Stimulated activated effector memory CD8-positive, alpha-beta T cell treated with anti-CD3 and anti-CD28 coated beads, Interleukin-12 subunit alpha, Interleukin-12 subunit beta, amount 100 ng/mL, for 72 hours (primary cell): Measurements from ENCODE around the gene MDFI.
"Not testable (repeated sequence)": the region's sequence is repeated elsewhere in the genome, so short reads cannot be mapped to it uniquely, and the experiment has no call there.

ENCODE experiments used
- ATAC-seq: fragments of 150-1000 bp; cut with Tn5 transposase; 2 replicates; pipeline ENCODE4 v1.10.0; 2021
- DNase-seq, 2 donors: peaks; one replicate each; pipeline ENCODE4 v3.0.0; 2021 to 2022; ENCODE audit warnings: low spot score in 2 of 2
- H3K27ac Mint-ChIP-seq: one replicate; pipeline ENCODE4 v1.8.0; 2022; ENCODE audit warnings: mild to moderate bottlenecking, mixed read lengths
- H3K36me3 Mint-ChIP-seq: one replicate; pipeline ENCODE4 v1.8.0; 2022; ENCODE audit warnings: mild to moderate bottlenecking, mixed read lengths
- H3K4me1 Mint-ChIP-seq: one replicate; pipeline ENCODE4 v1.8.0; 2022; ENCODE audit warnings: mixed read lengths
- H3K4me3 Mint-ChIP-seq: one replicate; pipeline ENCODE4 v1.8.0; 2022; ENCODE audit warnings: mild to moderate bottlenecking, mixed read lengths
- H3K9me3 Mint-ChIP-seq: one replicate; pipeline ENCODE4 v1.8.0; 2022; ENCODE audit warnings: mixed read lengths

Gene MDFI

DNA sequence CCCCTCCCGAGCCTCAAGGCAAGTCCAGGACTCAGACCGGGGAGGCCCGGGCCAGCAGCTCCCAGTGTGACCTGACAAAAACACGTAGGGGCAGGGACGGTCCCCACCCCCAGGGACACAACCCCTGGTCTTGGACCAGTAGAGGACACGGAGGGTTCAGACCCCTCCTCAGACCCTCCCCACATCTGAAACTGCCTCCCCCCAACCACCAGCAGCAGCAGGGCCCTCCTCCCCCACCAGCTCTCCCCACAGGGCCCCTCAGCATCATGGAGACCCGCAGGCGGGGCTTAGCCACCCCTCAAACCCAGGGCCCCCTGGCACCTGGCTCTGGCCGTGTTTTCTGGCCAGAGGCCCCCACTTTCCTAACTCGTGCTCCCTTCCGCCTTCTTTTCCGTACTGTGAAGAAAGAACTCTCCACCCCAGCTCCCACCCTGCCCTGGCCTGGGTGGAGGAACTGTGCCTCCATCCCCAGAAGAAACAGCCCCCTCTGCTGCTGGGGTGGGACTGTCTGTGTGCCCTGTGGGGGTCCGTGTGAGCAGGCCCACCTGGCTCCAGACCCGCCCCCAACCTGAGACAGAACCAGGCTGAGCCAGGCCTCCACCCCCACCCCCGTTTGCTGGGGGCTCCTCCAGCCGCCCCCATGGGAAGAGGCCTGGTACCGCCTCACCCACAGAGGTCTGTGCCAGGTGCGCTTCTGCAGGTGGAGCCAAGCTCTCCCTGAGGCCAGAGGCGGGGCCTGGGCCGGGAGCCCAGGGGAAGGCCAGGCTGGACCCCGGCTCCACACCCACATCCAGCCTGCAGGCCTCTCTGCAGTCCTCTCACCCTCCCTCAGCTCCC is 39.0 kb upstream of the MDFI start:
- H3K36me3 Mint-ChIP-seq: peaks cover 20% of the 10 kb centered on the region
- peak overlapping the region; percentile 20 for H3K27ac Mint-ChIP-seq
- H3K9me3 Mint-ChIP-seq: no peaks in the 10 kb centered on the region
- no peak for ATAC-seq
- peaks cover 10% of the 10 kb centered on the region for H3K4me1 Mint-ChIP-seq
- no peak overlapping the region for H3K4me3 Mint-ChIP-seq
- no peak for DNase-seq

- Mint-ChIP-seq H3K4me1 (peaks cover 10% of the 10 kb centered on the region), H3K36me3 (peaks cover 17% of the 10 kb centered on the region), H3K9me3 (no peaks in the 10 kb centered on the region), H3K27ac (peak overlapping the region; percentile 20), H3K4me3 (no peak overlapping the region)
- DNase-seq: no peak
- no peak for ATAC-seq
Observed at GRCh38 chr6:41599852-41600445, 38.3 kb upstream of the MDFI start.

DNA sequence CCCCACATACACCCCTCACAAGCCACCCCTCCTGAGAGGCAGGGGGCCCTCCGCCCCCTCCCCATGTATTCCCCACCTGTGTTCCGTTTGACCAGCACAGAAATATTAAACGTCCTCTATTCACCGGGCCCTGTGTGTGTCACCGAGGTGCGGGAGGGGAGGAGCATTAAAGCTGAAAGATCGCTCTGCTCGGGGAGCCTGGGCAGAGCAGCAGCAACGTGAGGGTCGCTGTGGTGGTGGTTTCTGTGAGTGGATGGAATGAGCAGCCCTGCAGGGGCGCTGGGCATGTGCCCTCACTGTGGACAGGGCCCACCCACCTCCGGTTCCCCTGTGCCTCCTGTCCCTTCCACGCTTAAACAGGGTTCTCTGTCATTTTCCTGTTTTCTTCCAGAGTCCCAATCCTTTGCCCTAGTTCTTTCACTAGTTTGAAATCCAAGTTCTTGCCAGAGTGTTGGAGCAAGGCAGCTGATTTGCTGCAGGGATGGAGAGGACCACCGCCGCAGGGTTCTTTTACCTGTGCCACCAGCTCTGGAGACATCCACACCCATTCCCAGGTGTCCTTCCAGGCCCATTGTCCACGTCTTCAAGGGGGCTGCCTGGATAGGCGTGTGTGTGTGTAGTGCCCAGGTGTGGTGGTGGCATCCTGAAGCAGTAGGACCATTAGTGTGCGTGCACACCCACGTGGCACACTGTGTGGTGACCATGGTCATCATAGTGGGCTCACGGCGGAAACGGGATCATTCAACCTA is 37.6 kb upstream of the MDFI start:
- no peak overlapping the region for H3K4me3 Mint-ChIP-seq
- peak overlapping the region; percentile 37 for H3K27ac Mint-ChIP-seq
- H3K9me3 Mint-ChIP-seq: no peaks in the 10 kb centered on the region
- H3K4me1 Mint-ChIP-seq: peaks cover 10% of the 10 kb centered on the region
- no peak for DNase-seq
- peaks cover 12% of the 10 kb centered on the region for H3K36me3 Mint-ChIP-seq
- no peak for ATAC-seq

- no peak for DNase-seq
- Mint-ChIP-seq H3K4me1 (peaks cover 10% of the 10 kb centered on the region), H3K36me3 (peaks cover 12% of the 10 kb centered on the region), H3K4me3 (no peak overlapping the region), H3K9me3 (no peaks in the 10 kb centered on the region), H3K27ac (peak overlapping the region; percentile 37)
- ATAC-seq: no peak
Observed at GRCh38 chr6:41601248-41601549, 37.1 kb upstream of the MDFI start.

- ATAC-seq: no peak
Observed at GRCh38 chr6:41602422-41602743, 35.9 kb upstream of the MDFI start.

GRCh38 chr6:41602864-41603608 is 35.2 kb upstream of the MDFI start:
- Mint-ChIP-seq H3K9me3 (no peaks in the 10 kb centered on the region), H3K36me3 (peaks cover 12% of the 10 kb centered on the region), H3K27ac (peak overlapping the region; percentile 34), H3K4me3 (no peak overlapping the region), H3K4me1 (peaks cover 10% of the 10 kb centered on the region)
- peak; percentile 61 to 85 for DNase-seq
- ATAC-seq: peak; percentile 83

More at GRCh38 chr6:41602422-41602743, 35.9 kb upstream of the MDFI start:
- peak overlapping the region; percentile 34 for H3K27ac Mint-ChIP-seq
- no peaks in the 10 kb centered on the region for H3K9me3 Mint-ChIP-seq
- H3K4me1 Mint-ChIP-seq: peaks cover 10% of the 10 kb centered on the region
- peaks cover 12% of the 10 kb centered on the region for H3K36me3 Mint-ChIP-seq
- H3K4me3 Mint-ChIP-seq: no peak overlapping the region
- DNase-seq: no peak

DNA sequence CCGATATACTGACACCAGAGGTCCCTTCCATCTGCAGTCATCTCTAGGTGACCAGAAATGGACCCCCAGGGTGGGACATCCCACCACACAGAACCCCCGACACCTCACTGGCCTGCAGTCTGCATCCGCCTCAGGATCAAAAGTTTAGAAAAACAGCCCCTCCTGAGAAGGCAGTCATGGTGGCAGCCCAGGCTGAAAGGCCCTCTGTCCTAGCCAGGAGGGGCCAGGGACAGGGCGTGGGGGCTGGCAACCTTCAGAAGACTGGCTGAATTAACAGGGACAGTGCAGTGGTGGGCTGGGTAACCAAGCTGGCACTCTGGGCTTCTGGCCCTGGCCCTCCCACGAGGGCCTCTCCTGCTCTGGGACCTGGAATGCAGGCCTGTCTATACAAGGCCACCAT is 34.3 kb upstream of the MDFI start:
- H3K27ac Mint-ChIP-seq: no peak overlapping the region
- DNase-seq: no peak
- no peak for ATAC-seq
- peaks cover 12% of the 10 kb centered on the region for H3K36me3 Mint-ChIP-seq
- H3K4me1 Mint-ChIP-seq: peaks cover 13% of the 10 kb centered on the region
- H3K4me3 Mint-ChIP-seq: no peak overlapping the region
- no peaks in the 10 kb centered on the region for H3K9me3 Mint-ChIP-seq

DNA sequence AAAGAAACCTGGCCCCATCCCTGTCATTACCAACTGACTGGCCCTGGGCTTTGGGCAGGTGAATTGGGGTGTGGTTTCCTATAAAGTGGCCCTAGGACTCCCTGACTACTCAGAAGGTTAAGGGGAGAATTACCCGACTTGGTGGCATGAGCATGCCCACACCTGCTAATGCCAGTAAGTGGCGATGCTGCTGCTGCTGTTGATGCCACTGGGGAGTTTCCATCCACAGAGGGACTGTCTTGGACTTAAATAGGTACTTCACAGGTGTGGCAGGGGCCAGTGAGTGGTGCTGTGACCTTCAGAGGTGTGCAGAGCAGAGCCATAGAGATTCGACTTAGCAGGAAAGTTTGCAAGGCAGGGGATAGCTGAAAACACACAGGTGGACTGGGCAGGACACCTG is 32.6 kb upstream of the MDFI start:
- ATAC-seq: no peak
- Mint-ChIP-seq H3K36me3 (peaks cover 8% of the 10 kb centered on the region), H3K4me1 (peaks cover 15% of the 10 kb centered on the region), H3K9me3 (no peaks in the 10 kb centered on the region), H3K4me3 (no peak overlapping the region), H3K27ac (no peak overlapping the region)
- DNase-seq: no peak

DNA sequence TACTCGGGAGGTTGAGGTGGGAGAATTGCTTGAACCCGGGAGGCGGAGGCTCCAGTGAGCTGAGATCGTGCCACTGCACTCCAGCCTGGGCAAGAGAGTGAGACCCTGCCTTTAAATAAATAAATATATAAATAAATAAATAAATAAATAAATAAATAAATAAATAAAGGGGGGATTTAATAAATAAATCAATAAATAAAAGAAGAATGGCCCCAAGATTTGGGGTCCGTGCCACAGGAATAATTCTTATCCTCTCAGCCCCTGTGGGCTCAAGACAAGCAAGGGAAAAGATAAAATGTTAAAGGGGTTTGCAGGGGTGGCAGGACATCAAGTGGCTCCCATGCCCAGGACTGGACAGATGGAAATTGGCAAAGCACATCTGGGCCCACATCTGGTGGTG is 31.2 kb upstream of the MDFI start:
- no peak for DNase-seq
- peaks cover 15% of the 10 kb centered on the region for H3K4me1 Mint-ChIP-seq
- H3K36me3 Mint-ChIP-seq: peaks cover 7% of the 10 kb centered on the region
- no peaks in the 10 kb centered on the region for H3K9me3 Mint-ChIP-seq
- H3K27ac Mint-ChIP-seq: no peak overlapping the region
- H3K4me3 Mint-ChIP-seq: no peak overlapping the region
- ATAC-seq: no peak

- Mint-ChIP-seq H3K4me1 (peaks cover 10% of the 10 kb centered on the region), H3K9me3 (no peaks in the 10 kb centered on the region), H3K36me3 (peaks cover 7% of the 10 kb centered on the region), H3K4me3 (no peak overlapping the region), H3K27ac (no peak overlapping the region)
- ATAC-seq (no peak), DNase-seq (no peak)
Observed at GRCh38 chr6:41607736-41608135, 30.5 kb upstream of the MDFI start.

DNA sequence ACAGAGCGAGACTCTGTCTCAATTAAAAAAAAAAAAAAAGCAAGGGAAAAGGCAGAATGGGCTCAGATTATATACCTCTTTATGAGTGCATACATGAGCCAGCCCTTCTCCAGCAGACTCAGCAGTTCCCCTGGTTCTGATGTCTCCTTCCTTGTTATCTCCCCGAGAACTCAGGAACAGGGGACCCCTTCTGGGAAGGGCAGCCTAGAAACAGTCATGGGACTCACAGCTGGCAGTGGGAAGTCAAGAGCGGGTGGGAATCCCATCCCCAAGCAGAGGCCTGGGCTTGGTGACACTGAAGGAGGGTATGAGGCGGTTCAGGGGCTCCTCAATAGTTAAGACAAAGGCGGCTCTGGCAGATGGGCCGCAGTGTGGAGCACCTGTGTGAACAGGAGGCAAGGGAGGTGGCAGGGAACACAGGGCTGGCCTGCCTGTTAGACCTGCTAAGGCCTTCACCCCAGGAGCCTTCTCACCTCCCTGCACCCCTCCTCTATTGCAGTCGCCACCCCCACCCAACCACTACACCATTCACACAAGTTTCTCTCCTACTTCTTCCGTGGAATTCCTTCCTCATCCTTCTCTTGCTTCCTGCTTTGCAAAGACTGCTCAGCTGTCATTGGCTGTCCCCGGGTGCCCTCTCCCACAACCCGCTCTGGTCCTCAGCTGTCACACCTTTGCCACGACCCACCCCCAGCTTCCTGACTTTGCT is 29.7 kb upstream of the MDFI start:
- ATAC-seq (no peak), DNase-seq (no peak)
- no peak overlapping the region for H3K4me3 Mint-ChIP-seq
- H3K9me3 Mint-ChIP-seq: no peaks in the 10 kb centered on the region
- H3K27ac Mint-ChIP-seq: peak overlapping the region; percentile 18
- H3K4me1 Mint-ChIP-seq: peaks cover 5% of the 10 kb centered on the region
- peaks cover 7% of the 10 kb centered on the region for H3K36me3 Mint-ChIP-seq

DNA sequence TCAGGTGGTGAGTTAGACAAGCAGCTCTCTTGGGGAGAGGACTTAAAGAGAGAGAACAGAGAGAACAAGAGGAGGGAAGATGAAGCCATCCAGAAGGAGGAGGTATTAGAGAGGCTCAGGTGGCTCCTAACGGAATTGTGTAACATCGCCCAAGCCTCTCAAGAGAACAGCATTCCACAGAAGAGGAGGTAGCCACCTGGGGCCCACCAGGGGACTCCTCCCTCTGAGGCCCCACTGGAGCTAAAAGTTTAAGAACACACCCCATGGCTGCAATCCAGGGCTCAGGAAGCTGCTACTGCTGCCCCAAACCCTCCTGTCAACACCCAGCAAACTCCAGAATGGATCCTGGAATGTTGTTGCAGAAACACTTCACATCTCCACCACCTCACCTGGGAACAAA is 23.6 kb upstream of the MDFI start:
- H3K9me3 Mint-ChIP-seq: no peaks in the 10 kb centered on the region
- no peaks in the 10 kb centered on the region for H3K4me1 Mint-ChIP-seq
- H3K27ac Mint-ChIP-seq: no peak overlapping the region
- no peak overlapping the region for H3K4me3 Mint-ChIP-seq
- H3K36me3 Mint-ChIP-seq: no peaks in the 10 kb centered on the region
- ATAC-seq (no peak), DNase-seq (no peak)

DNA sequence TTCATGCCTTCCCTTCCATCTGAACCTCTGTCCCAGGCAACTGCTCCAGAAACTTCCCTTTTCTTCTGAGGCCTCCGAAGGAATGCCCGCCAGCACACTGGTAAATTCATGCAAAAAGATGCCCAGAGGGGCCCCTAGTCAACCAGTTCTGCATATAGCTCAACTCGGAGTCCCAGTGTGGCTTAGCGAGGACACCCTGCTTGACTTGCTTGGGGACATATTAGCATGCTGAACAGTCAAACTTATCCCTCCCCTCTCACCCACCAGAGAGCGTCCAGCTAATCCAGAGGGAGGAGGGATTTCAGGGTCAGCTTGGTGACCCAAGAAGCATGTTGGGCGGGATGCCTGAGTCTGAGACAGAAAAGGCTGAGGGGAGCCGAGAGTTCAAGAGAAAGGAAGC is 23.0 kb upstream of the MDFI start:
- Mint-ChIP-seq H3K36me3 (no peaks in the 10 kb centered on the region), H3K9me3 (no peaks in the 10 kb centered on the region), H3K4me3 (no peak overlapping the region), H3K4me1 (no peaks in the 10 kb centered on the region), H3K27ac (no peak overlapping the region)
- DNase-seq (no peak), ATAC-seq (no peak)

DNA sequence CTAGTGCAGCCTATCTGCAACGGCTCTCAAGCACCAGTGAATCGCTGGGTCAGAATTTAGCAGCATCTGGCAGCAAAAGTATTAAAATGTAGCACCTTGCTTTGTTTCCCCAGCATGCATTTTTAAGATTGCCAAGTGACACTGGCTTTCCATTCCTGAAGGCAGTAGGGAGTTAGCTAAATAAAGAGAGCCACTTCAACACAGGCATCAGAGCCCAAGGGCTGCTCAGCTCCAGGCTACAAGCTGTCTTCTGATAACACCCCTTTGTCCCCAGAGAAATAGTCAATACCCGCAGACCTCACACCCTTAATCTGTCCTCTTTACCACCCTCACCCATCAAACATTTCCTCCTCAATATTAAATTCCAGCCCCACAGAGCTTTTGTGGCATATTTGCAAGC is 19.7 kb upstream of the MDFI start:
- ATAC-seq (no peak), DNase-seq (no peak)
- Mint-ChIP-seq H3K27ac (no peak overlapping the region), H3K4me1 (no peaks in the 10 kb centered on the region), H3K36me3 (no peaks in the 10 kb centered on the region), H3K4me3 (no peak overlapping the region), H3K9me3 (peaks cover 6% of the 10 kb centered on the region)

DNA sequence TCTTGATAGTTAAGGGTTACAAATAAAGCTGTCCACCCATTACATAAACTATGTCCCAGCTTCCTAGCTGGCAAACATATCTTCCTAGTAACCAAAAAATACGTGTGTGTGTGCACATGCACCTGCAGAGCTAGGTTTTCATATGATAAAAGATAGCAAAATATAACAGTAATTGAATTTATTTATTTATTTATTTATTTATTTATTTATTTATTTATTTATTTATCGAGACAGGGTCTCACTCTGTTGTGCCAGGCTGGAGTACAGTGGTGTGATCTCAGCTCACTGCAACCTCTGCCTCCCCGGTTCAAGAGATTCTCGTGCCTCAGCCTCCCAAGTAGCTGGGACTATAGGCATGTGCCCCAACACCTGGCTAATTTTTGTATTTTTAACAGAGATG is 19.1 kb upstream of the MDFI start:
- DNase-seq, H3K4me3 Mint-ChIP-seq, H3K9me3 Mint-ChIP-seq, H3K36me3 Mint-ChIP-seq, H3K27ac Mint-ChIP-seq, H3K4me1 Mint-ChIP-seq, ATAC-seq: not testable (repeated sequence)
